ENCODE data around the gene SPOCD1.

- TF ChIP-seq CTCF (IDR thresholded peaks at IDR 0.05) (no peak), POLR2A (IDR thresholded peaks at IDR 0.05) (no peak)
Measured at GRCh38 chr1:31811605-31812004, 4.2 kb downstream of the SPOCD1 start.

Data from heart left ventricle (tissue), 13 donors.